CD4-positive, alpha-beta T cell (primary cell): ENCODE results near the gene ICE2. TPM values are rescaled to one million over a fixed set of nuclear protein-coding genes. Genes with fewer than 3 reads are reported as not detected.

Experiments used
- ATAC-seq: fragments of 200-7000 bp; cut with Tn5 transposase; one replicate; pipeline ENCODE4 v1.10.0; 2022; ENCODE audit warnings: mild to moderate bottlenecking; ENCODE audit not compliant: poor library complexity
- CTCF ChIA-PET: fragments of 350-600 bp; sonication (Branson Sonifier 250); formaldehyde crosslinking; loops from one replicate; lab custom pipeline; 2021; ENCODE audit warnings: antibody characterized with exemption, inconsistent platforms; lab: Charles Lee
- POLR2A ChIA-PET: fragments of 350-600 bp; sonication (Branson Sonifier 250); formaldehyde crosslinking; loops from one replicate; lab custom pipeline; 2021; ENCODE audit warnings: antibody characterized with exemption, inconsistent platforms; lab: Charles Lee
- DNase-seq, 14 experiments: peaks; one replicate each; pipeline ENCODE4 v3.0.0-alpha.2; 2013 to 2020; ENCODE audit warnings: mixed read lengths in 2 of 14
- H3K27ac ChIP-seq, 2 donors: one replicate each; pipeline versions ENCODE4 v1.5.1 to v1.7.0; 2013; ENCODE audit warnings: low read length in 2 of 2, low read depth in 1 of 2, mild to moderate bottlenecking in 1 of 2
- H3K27me3 ChIP-seq, 2 experiments: 1 replicate in 1 of 2; 2 replicates in 1 of 2; pipeline versions ENCODE4 v1.6.1 to v1.7.0; 2013; ENCODE audit warnings: low read length in 2 of 2, control low read depth in 1 of 2, mild to moderate bottlenecking in 1 of 2, moderate library complexity in 1 of 2; ENCODE audit not compliant: insufficient read depth in 2 of 2, control insufficient read depth in 1 of 2
- H3K36me3 ChIP-seq: one replicate; pipeline ENCODE4 v1.6.1; 2013; ENCODE audit warnings: low read length, control low read depth; ENCODE audit not compliant: insufficient read depth
- H3K4me1 ChIP-seq: one replicate; pipeline ENCODE4 v1.6.1; 2013; ENCODE audit warnings: low read length, control low read depth; ENCODE audit not compliant: insufficient read depth
- H3K4me3 ChIP-seq: one replicate; pipeline ENCODE4 v1.5.1; 2013; ENCODE audit warnings: mild to moderate bottlenecking, low read length, moderate library complexity
- H3K9me3 ChIP-seq, 2 experiments: 1 replicate in 1 of 2; 2 replicates in 1 of 2; pipeline versions ENCODE4 v1.6.1 to v1.7.0; 2013; ENCODE audit warnings: low read length in 2 of 2, mild to moderate bottlenecking in 2 of 2, control low read depth in 1 of 2, moderate library complexity in 1 of 2; ENCODE audit not compliant: control insufficient read depth in 1 of 2, insufficient read depth in 1 of 2
- H3K27ac Mint-ChIP-seq: one replicate; pipeline ENCODE4 v1.8.0; 2020; ENCODE audit warnings: mixed read lengths
- H3K27me3 Mint-ChIP-seq: one replicate; pipeline ENCODE4 v1.8.0; 2021; ENCODE audit warnings: mixed read lengths
- H3K36me3 Mint-ChIP-seq: one replicate; pipeline ENCODE4 v1.8.0; 2021; ENCODE audit warnings: low read depth, mixed read lengths
- H3K4me1 Mint-ChIP-seq: one replicate; pipeline ENCODE4 v1.8.0; 2021; ENCODE audit warnings: low read depth, mixed read lengths
- H3K4me3 Mint-ChIP-seq: one replicate; pipeline ENCODE4 v1.8.0; 2020; ENCODE audit warnings: mild to moderate bottlenecking, mixed read lengths
- H3K9me3 Mint-ChIP-seq: one replicate; pipeline ENCODE4 v1.8.0; 2020; ENCODE audit warnings: mixed read lengths
- CTCF ChIP-seq: fragments of 200-600 bp; IDR thresholded peaks from one replicate; pipeline ENCODE4 v1.8.0; 2022; ENCODE audit warnings: antibody characterized with exemption, mild to moderate bottlenecking
- intact Hi-C, 2 experiments: fragments of 100-400 bp; cut with DNase I in 1 of 2; cut with micrococcal nuclease in 1 of 2; formaldehyde crosslinking; loops; one replicate each; pipeline versions ENCODE4 v1.15.1 to v1.9.0; 2023 to 2025; cut with DNase I, micrococcal nuclease
- total RNA-seq, 174 experiments: library from RNA in 2 of 174; stranded (reverse) in 2 of 174; gene quantifications; one replicate each; pipeline ENCODE4 v1.2.3 and lab custom pipeline; 2021 to 2026

ICE2 gene
- total RNA-seq, 2 experiments from 2014 or later = 20.4 to 23.4 TPM

GRCh38 chr15:60387321-60387720 is 91.6 kb downstream of the ICE2 start:
- TF ChIP-seq CTCF = no peak

GRCh38 chr15:60386615-60387014 is 92.3 kb downstream of the ICE2 start:
- no peak for DNase-seq
- Mint-ChIP-seq H3K9me3 (no peaks in the 10 kb centered on the region), H3K4me1 (peaks cover 32% of the 10 kb centered on the region), H3K36me3 (peaks cover 14% of the 10 kb centered on the region), H3K4me3 (no peak overlapping the region), H3K27me3 (no peaks in the 10 kb centered on the region), H3K27ac (no peak overlapping the region)
- ATAC-seq = no peak
- CTCF ChIA-PET = no interaction called here
- Histone ChIP-seq H3K27me3 (no peaks in the 10 kb centered on the region), H3K27ac (no peak overlapping the region), H3K36me3 (peaks cover 20% of the 10 kb centered on the region), H3K4me1 (peaks cover 22% of the 10 kb centered on the region), H3K9me3 (no peaks in the 10 kb centered on the region), H3K4me3 (no peak overlapping the region)
- POLR2A ChIA-PET = no interaction called here
- intact Hi-C loops = no loop called here
- TF ChIP-seq CTCF = no peak

More at GRCh38 chr15:60387321-60387720, 91.6 kb downstream of the ICE2 start:
- Histone ChIP-seq H3K9me3 (no peaks in the 10 kb centered on the region), H3K27ac (no peak overlapping the region), H3K4me1 (peaks cover 27% of the 10 kb centered on the region), H3K36me3 (peaks cover 16% of the 10 kb centered on the region), H3K4me3 (no peak overlapping the region), H3K27me3 (no peaks in the 10 kb centered on the region)
- ATAC-seq (no peak), DNase-seq (no peak)
- intact Hi-C loops = no loop called here
- ChIA-PET CTCF (no interaction called here), POLR2A (no interaction called here)
- Mint-ChIP-seq H3K27ac (no peak overlapping the region), H3K4me3 (no peak overlapping the region), H3K36me3 (peaks cover 13% of the 10 kb centered on the region), H3K9me3 (no peaks in the 10 kb centered on the region), H3K4me1 (peaks cover 35% of the 10 kb centered on the region), H3K27me3 (no peaks in the 10 kb centered on the region)

- no peaks in the 10 kb centered on the region for H3K9me3 ChIP-seq
- ChIA-PET POLR2A (interaction anchor here (0.6 to 1.2 kb wide), 2 partner anchors 14 to 36 kb away, joined by 3 to 4 read pairs; no protein-coding TSS in a partner anchor), CTCF (no interaction called here)
- Mint-ChIP-seq H3K27me3 (no peaks in the 10 kb centered on the region), H3K27ac (no peak overlapping the region), H3K4me1 (peaks cover 25% of the 10 kb centered on the region), H3K36me3 (peaks cover 21% of the 10 kb centered on the region), H3K4me3 (no peak overlapping the region), H3K9me3 (no peaks in the 10 kb centered on the region)
- intact Hi-C loops = no loop called here
- TF ChIP-seq CTCF = no peak
- DNase-seq (no peak), ATAC-seq (no peak)
- peaks cover 17% of the 10 kb centered on the region for H3K4me1 ChIP-seq
- H3K36me3 ChIP-seq = peaks cover 28% of the 10 kb centered on the region
- H3K27ac ChIP-seq = no peak overlapping the region
- H3K27me3 ChIP-seq = no peaks in the 10 kb centered on the region
- H3K4me3 ChIP-seq = no peak overlapping the region
Measured at GRCh38 chr15:60385620-60386552, 93.1 kb downstream of the ICE2 start.
